T1000 (cell line): ENCODE results near the gene CAMKV.

Experiments
- DNase-seq: peaks from one replicate; lab custom pipeline; 2025; ENCODE audit warnings: mixed read lengths; lab: John Stamatoyannopoulos, UW

The CAMKV gene

GRCh38 chr3:49896345-49896744 lies 26.6 kb upstream of the CAMKV start:
- DNase-seq, result no peak

DNA sequence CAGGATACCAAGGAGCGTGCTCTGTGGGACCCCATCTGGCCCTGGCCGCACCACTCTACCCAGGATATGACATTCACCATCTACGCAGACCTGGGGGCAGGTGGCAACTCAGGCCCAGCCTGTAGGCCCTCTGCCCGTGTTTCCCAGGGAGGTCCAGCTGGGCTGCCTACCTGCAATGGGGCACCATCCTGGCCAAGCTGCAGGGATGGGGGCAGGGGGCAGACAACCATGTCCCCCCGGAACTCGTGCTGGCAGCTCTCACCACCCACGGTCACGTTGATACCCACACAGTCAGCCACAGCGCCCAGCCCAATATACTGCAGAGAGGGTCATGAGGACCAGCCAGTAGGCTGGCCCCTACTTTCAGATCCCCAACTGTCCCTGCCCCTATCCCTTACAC lies 26.1 kb upstream of the CAMKV start:
- DNase-seq, result no peak

DNA sequence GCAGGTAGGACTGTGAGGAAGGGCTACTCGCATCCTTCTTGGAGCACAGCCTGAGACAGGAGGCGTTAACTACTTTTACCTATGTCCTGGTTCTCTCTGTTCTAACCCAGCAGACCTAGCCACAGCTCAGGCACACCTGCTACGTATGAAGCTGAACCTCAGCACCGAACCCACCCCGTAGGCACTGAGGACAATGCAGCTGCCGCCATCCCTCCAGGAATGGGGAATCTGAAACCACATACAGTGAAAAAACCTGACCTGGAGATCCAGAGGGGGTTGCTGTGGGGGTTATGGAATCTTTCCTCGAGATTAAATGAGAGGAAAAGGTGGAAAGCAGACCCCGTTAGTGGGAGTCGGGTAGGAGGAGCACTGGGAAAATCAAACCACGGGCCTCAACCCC lies 19.6 kb upstream of the CAMKV start:
- DNase-seq, result no peak

- no peak for DNase-seq
These were observed 17.2 kb upstream of the CAMKV start for GRCh38 chr3:49886922-49887265.

DNA sequence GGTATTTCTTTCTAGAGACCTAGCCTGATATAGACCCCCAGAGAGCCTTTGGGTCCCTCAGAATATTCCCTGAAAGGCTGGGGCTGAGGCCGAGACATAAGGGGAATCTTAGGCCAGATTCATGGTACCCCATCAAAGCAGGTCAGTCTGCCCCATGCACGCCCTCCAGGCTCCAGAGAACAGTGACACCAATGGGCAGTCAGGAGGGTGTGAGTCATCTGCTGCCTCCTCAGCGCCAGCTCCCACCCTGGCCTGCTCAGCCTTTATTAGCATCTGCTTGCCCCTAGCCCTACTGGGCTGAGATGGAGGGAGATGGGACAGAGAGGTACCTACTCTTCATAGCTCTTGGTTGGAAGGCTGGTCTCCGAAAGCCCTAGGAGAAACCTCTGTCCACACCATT lies 14.3 kb upstream of the CAMKV start:
- DNase-seq, result no peak

- DNase-seq, result no peak
These were observed 12.5 kb upstream of the CAMKV start for GRCh38 chr3:49882166-49882565.

GRCh38 chr3:49880581-49881315 lies 11.0 kb upstream of the CAMKV start:
- no peak for DNase-seq

DNA sequence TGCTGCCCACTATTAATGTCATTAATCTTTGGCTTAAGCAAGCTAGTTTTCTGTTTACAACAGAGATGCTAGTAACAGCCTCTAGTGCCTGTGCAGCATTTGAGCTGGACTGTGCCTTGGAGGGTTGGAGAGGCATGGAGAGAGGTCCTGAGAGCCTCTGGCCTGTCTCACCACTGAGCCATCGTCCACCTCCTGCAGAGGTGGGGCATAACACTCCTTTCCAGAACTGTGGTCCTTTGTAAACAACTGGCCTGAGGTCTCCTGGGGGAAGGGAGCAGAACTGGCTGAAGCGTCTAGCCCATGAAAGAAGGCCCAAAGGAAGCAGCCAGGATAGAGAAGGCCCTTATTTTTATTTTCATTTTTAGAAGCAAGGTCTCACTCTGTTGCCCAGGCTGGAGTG lies 10.0 kb upstream of the CAMKV start:
- no peak for DNase-seq

DNA sequence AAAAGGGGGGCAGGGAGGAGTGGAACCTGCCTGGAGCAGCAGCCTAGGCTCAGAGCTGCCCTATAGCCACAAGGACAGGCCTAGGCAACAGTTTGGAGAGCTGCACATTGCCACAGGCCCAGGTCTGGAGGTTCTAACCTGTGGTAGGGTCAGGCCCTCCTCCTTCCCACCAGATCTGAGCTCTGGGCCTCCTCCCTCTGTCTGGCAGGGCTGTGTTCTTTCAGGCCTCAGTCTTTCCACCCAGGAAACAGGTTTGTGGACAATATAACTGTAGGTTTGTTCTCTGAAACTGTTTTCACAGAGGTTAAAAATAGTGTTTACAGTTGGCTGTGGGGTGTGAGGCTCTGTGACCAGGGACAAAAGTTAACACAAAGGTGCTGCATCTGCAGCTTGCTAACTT lies 9.0 kb upstream of the CAMKV start:
- DNase-seq, result no peak

- DNase-seq, result no peak
These were observed 8.0 kb upstream of the CAMKV start for GRCh38 chr3:49877716-49878115.

- DNase-seq, result no peak
These were observed 6.9 kb upstream of the CAMKV start for GRCh38 chr3:49876567-49876966.

GRCh38 chr3:49873623-49874022 lies 3.9 kb upstream of the CAMKV start:
- DNase-seq, result no peak

GRCh38 chr3:49872801-49873281 lies 3.1 kb upstream of the CAMKV start:
- no peak for DNase-seq

DNA sequence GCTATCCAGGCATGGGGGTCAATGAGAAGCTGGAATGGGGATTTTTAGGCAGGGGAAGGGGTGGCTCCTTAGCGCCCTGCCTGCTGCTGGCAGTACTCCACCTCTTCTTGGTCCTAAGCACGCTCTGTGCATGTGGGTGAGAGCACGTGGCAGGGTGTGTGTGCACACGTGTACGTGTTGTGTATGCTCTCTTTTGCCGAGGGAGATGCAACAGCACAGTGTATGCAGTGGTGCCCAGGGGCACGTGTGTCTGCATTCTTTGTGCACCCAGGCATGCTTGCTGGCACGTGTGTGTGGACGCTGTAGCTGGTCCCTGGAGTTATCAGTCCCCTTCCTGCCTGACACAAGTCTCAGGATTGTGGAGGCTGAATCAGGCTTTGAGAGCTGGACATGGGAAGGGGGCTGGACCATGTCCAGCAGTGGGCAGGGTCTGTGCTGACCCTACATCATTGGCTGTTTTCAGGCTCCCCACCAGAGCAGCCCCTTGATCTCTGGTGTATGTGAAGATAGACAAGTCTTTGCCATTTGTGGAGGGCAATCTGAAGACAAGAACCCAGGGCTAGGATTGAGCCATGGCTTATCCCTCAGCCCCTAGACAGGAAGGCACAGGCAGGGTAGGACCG lies 1.9 kb upstream of the CAMKV start:
- DNase-seq, result no peak

DNA sequence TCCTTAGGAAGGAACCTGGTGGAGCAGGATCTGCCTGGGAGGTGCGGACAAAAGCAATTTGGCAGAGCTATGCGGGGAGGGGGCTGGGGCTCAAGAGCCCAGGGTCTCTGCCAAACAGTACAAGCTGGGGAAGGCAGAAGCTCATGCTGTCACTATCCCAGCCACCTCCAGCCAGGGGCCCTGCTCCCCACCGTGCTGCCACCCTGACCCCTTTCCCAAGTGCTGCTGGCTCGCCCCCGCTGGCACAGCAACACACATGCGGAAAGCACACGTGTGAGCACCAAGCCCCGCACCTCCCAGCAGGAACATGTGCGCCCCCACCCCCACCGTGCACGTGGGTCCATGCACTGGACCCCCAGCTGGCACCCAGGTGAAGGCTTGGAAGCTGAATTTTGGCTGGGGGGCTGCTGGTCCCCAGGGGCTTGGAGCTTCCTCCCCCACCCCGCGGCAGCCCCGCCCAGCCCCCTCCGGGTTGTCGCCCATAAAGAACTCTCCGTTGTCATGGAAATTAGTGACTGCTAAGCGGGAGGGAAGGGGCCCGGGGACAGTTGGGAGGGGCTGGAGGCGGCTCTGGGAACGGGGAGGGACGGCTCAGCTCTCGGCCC lies 742 bp downstream of the CAMKV start:
- DNase-seq, result no peak

GRCh38 chr3:49867871-49868321 lies 1.8 kb downstream of the CAMKV start:
- DNase-seq, result no peak

- no peak for DNase-seq
These were observed 2.3 kb downstream of the CAMKV start for GRCh38 chr3:49867400-49867799.

- DNase-seq, result no peak
These were observed 4.4 kb downstream of the CAMKV start for GRCh38 chr3:49865198-49865784.

- no peak for DNase-seq
These were observed 5.2 kb downstream of the CAMKV start for GRCh38 chr3:49864505-49864904.

DNA sequence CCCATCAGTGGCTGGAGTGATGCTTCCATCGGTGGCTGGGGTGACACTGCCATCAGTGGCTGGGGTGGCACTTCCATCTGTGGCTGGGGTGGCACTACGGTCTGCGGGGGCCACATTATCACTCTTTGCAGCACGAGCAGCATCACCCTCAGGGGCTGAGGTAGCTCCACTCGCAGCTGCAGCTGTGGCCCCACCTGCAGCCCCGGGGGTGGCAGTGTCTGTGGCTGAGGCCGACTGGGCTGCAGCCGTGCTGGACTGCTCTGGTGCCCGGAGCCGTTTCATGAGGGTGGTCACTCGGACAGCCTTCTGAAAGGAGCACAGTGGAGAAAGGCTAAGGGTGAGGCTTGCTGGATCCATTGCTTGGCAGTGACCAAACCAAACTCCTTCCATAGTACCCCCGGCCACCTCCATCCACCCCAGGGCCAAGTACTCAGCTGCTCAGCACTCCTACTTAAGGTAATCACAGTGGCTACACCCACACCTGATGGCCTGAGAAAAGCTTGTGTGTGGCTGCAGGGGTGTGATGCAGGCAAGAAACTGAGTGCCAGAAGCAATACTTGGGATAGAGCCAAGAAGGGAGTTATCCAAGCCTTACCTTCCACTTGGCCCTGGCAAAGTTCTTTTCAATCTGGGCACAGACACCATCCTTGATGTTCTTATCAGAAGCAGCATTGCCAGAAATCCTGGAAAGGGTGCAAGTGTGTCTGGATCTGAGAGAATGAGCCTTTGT lies 10.0 kb downstream of the CAMKV start:
- no peak for DNase-seq

DNA sequence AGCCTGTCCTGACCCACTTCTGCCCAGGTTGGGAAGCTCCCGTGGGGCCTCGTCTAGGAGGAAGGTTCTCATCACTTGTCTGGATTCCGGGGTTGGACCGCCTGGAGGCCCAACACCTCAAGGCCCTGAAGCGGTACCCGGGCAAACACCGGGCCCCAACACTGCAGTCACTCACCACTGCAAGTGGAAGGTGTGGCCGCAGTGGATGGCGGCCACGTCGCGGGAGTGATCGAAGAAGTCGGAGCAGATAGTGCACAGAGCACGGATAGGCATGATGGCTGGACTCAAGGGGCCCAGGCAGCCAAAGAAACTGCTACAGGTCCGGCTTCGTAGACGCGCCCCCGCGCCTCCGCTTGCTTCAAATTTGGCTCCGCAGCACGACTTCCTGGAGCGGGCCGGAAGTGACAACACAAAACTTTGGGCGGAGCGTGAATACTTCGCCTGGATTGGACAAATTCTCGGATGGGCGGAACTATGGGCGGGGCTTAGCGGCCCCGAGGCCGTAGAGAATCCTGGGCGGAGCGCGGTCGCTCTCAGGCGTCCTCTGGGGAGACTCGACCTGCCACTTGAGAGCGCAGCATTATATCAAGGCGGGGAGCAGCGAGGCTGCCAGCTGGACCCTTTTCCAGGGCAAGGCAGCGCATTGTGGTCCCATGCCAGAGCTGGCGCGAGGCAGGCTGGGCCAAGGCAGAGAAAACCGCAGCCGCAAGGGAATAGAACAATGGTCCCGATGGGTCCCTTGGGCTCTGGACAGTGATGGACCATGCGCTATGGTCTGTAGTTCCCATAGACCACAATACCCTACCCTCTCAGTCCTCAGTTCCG lies 13.3 kb downstream of the CAMKV start, which contains the start of gene TRAIP:
TRAIP (minus strand) TSS at position 384 of the 825 bp plus-strand sequence; CDS start at position 273, 111 bp downstream.
- DNase-seq, result peak; percentile 92
